Measurements from ENCODE around the gene FERMT1.
A peak's percentile ranks its signal among the peaks of the same experiment; 100 is the strongest.

The FERMT1 gene

GRCh38 chr20:6074145-6074561 lies 48.7 kb downstream of the FERMT1 start:
- DNase-seq (ENCODE audit: low read depth), result peak; percentile 59
- no peak overlapping the region for H3K4me3 ChIP-seq (ENCODE audit: low read depth, low read length)
- peak; percentile 50 for TF ChIP-seq CTCF (IDR thresholded peaks at IDR 0.05; ENCODE audit: insufficient read depth, low read depth, low read length, missing control alignments)

- TF ChIP-seq CTCF (IDR thresholded peaks at IDR 0.05; ENCODE audit: insufficient read depth, low read depth, low read length, missing control alignments), result no peak
- no peak for DNase-seq (ENCODE audit: low read depth)
- no peak overlapping the region for H3K4me3 ChIP-seq (ENCODE audit: low read depth, low read length)
Observed at GRCh38 chr20:6070829-6071695, 51.8 kb downstream of the FERMT1 start.

- DNase-seq (ENCODE audit: low read depth), result no peak
- TF ChIP-seq CTCF (IDR thresholded peaks at IDR 0.05; ENCODE audit: insufficient read depth, low read depth, low read length, missing control alignments), result no peak
Observed at GRCh38 chr20:6069669-6070068, 53.2 kb downstream of the FERMT1 start.

GRCh38 chr20:6067763-6068318 lies 55.0 kb downstream of the FERMT1 start:
- H3K4me3 ChIP-seq (ENCODE audit: low read depth, low read length), result no peak overlapping the region
- no peak for TF ChIP-seq CTCF (IDR thresholded peaks at IDR 0.05; ENCODE audit: insufficient read depth, low read depth, low read length, missing control alignments)
- no peak for DNase-seq (ENCODE audit: low read depth)

More at GRCh38 chr20:6069669-6070068, 53.2 kb downstream of the FERMT1 start:
- no peak overlapping the region for H3K4me3 ChIP-seq (ENCODE audit: low read depth, low read length)

GRCh38 chr20:6066582-6066981 lies 56.2 kb downstream of the FERMT1 start:
- no peak for DNase-seq (ENCODE audit: low read depth)
- no peak for TF ChIP-seq CTCF (IDR thresholded peaks at IDR 0.05; ENCODE audit: insufficient read depth, low read depth, low read length, missing control alignments)
- no peak overlapping the region for H3K4me3 ChIP-seq (ENCODE audit: low read depth, low read length)

- DNase-seq (ENCODE audit: low read depth), result no peak
- H3K4me3 ChIP-seq (ENCODE audit: low read depth, low read length), result no peak overlapping the region
- no peak for TF ChIP-seq CTCF (IDR thresholded peaks at IDR 0.05; ENCODE audit: insufficient read depth, low read depth, low read length, missing control alignments)
Observed at GRCh38 chr20:6061544-6061943, 61.3 kb downstream of the FERMT1 start.

All from GM12865 (cell line).